Measurements from ENCODE around the gene TSC22D1. TPM values are rescaled to one million over a fixed set of nuclear protein-coding genes. Genes with fewer than 3 reads are reported as not detected.

TSC22D1 gene
- total RNA-seq, 1 donor from 2014 or later: 144 TPM

Other genes starting within 250 kb of the TSC22D1 start
- 4.9 TPM for gene SERP2, start 202.5 kb downstream of the TSC22D1 start, total RNA-seq